Uterus (tissue), 2 donors: ENCODE results near the gene ZBTB20.

Source experiments
- POLR2A ChIP-seq, 2 donors: fragments of 450-650 bp; IDR thresholded peaks; one replicate each; pipeline ENCODE4 v1.6.1; 2016; ENCODE audit warnings: antibody characterized with exemption in 2 of 2, mild to moderate bottlenecking in 1 of 2, moderate library complexity in 1 of 2
- TF ChIP-seq, protein P1 (sequence below), 4 experiments: fragments of 200-600 bp in 2 of 4; fragments of 450-650 bp in 2 of 4; sonication (generic) in 2 of 4; IDR thresholded peaks; one replicate each; pipeline ENCODE4 v1.5.1; 2016 to 2019; ENCODE audit warnings: antibody characterized with exemption in 4 of 4, mild to moderate bottlenecking in 2 of 4, moderate library complexity in 1 of 4

GRCh38 chr3:114587986-114588385 lies 559.1 kb downstream of the ZBTB20 start:
- TF ChIP-seq, protein P1, sequence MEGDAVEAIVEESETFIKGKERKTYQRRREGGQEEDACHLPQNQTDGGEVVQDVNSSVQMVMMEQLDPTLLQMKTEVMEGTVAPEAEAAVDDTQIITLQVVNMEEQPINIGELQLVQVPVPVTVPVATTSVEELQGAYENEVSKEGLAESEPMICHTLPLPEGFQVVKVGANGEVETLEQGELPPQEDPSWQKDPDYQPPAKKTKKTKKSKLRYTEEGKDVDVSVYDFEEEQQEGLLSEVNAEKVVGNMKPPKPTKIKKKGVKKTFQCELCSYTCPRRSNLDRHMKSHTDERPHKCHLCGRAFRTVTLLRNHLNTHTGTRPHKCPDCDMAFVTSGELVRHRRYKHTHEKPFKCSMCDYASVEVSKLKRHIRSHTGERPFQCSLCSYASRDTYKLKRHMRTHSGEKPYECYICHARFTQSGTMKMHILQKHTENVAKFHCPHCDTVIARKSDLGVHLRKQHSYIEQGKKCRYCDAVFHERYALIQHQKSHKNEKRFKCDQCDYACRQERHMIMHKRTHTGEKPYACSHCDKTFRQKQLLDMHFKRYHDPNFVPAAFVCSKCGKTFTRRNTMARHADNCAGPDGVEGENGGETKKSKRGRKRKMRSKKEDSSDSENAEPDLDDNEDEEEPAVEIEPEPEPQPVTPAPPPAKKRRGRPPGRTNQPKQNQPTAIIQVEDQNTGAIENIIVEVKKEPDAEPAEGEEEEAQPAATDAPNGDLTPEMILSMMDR (IDR thresholded peaks at IDR 0.05), result no peak
- no peak for TF ChIP-seq POLR2A (IDR thresholded peaks at IDR 0.05)
